AG10803 (cell line): Measurements from ENCODE around the gene GPR17.

ENCODE experiments used
- DNase-seq: peaks from one replicate; pipeline ENCODE4 v3.0.0; 2010; ENCODE audit warnings: low read depth
- H3K4me3 ChIP-seq: 2 replicates; pipeline ENCODE4 v1.5.1; 2011; ENCODE audit warnings: mild to moderate bottlenecking, low read length, control low read depth
- CTCF ChIP-seq: conservative IDR thresholded peaks from 2 replicates; pipeline ENCODE4 v1.5.1; 2011; ENCODE audit warnings: mild to moderate bottlenecking, low read length, control low read depth, inconsistent platforms

Gene GPR17

GRCh38 chr2:127645026-127645394 lies 943 bp upstream of the GPR17 start:
- no peak overlapping the region for H3K4me3 ChIP-seq
- no peak for DNase-seq
- TF ChIP-seq CTCF, result no peak

- no peak for DNase-seq
These were observed 711 bp downstream of the GPR17 start for GRCh38 chr2:127646487-127647241.

GRCh38 chr2:127647242-127648190 lies 1.6 kb downstream of the GPR17 start:
- DNase-seq, result peak; percentile 46
- H3K4me3 ChIP-seq, result no peak overlapping the region
- TF ChIP-seq CTCF, result no peak

More at GRCh38 chr2:127646487-127647241, 711 bp downstream of the GPR17 start:
- H3K4me3 ChIP-seq, result no peak overlapping the region
- TF ChIP-seq CTCF, result no peak

- no peak for DNase-seq
- H3K4me3 ChIP-seq, result no peak overlapping the region
- no peak for TF ChIP-seq CTCF
These were observed 2.4 kb downstream of the GPR17 start for GRCh38 chr2:127648321-127648720.

- no peak overlapping the region for H3K4me3 ChIP-seq
- no peak for DNase-seq
- TF ChIP-seq CTCF, result no peak
These were observed 3.2 kb downstream of the GPR17 start for GRCh38 chr2:127649100-127649611.

- no peak overlapping the region for H3K4me3 ChIP-seq
- peak; percentile 86 for TF ChIP-seq CTCF
- peak; percentile 79 for DNase-seq
These were observed 3.7 kb downstream of the GPR17 start for GRCh38 chr2:127649684-127650040.
